Muscle of arm (tissue), 12 donors: ENCODE data around the gene WDR49. TPM values are rescaled to one million over a fixed set of nuclear protein-coding genes. Genes with fewer than 3 reads are reported as not detected.
"Not testable (repeated sequence)": the region's sequence is repeated elsewhere in the genome, so short reads cannot be mapped to it uniquely, and the experiment has no call there.

Source experiments
- DNase-seq: peaks from one replicate; pipeline ENCODE4 v3.0.0-alpha.2; 2013
- polyA plus RNA-seq, 12 donors: library from polyadenylated mRNA; unstranded; fragments of 120-200 nt; gene quantifications; one replicate each; pipeline ENCODE4 v1.2.1, GENCODE V29; 2013; ENCODE audit not compliant: insufficient read length in 12 of 12

The WDR49 gene
- polyA plus RNA-seq, 12 donors, result 0.08 to 0.32 (median 0.16) TPM; not detected in 7

DNA sequence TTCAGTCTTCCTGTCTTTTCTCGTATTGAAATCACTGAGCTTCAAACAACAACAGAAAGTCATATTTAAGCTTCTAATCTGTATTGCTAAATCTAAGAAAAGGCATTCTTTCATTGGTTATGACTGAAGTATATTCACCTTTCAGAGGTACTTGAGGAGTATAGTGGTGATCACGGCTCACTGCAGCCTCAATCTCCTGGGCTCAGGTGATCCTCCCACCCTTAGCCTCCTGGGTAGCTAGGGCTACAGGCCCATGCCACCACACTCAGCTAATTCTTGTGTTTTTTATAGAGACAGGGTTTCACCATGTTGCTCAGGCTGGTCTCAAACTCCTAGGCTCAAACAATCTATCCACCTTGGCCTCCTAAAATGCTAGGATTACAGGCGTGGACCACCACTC, 38.7 kb downstream of the WDR49 start:
- no peak for DNase-seq

DNA sequence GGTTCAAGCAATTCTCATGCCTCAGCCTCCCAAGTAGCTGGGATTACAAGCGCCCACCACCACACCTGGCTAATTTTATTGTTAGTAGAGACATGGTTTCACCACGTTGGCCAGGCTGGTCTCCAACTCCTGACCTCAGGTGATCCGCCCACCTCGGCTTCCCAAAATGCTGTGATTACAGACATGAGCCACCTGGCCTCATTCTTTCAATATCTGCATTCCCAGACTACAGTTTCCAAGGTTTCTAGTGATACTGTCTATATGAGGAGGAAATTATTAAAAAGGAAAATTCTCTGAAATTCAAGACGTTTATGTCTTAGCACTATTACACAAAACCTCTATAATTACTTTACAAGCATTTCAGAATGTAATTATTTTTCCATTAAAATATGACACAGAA, 39.5 kb downstream of the WDR49 start:
- DNase-seq, result not testable (repeated sequence)

DNA sequence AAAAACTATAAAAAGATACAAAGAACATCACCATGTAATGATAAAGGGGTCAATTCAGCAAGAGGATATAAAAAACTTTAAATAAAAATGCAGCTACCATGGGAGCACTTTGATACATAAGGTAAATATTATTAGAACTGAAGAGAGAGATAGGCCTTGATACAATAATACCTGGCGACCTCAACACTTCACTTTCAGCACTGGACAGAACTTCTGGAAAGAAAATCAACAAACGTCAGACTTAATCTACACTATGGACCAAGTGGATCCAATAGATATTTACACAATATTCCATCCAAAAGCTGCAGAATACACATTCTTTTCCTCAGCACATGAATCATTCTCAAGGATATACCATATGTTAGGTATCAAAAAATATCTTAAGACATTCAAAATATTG, 42.0 kb downstream of the WDR49 start:
- DNase-seq, result no peak

DNA sequence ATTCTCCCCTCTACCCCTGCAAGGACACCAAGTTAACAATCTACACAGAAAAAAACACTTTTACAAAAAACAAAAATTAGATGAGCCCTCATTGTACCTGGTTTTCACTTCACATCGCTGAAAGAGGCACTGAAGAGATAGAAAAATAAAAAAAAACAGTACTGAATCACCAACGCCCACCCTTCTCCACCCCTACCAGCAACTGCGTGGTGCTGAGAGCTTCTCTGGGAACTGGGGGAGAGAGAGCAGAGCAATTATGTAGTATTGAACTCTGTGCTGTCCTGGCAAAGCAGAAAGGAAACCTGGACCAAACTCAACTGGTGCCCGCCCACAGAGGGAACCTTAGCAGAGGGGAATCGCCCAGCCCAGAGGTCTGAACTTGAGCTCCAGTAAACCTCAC, 44.6 kb downstream of the WDR49 start:
- DNase-seq, result no peak

DNA sequence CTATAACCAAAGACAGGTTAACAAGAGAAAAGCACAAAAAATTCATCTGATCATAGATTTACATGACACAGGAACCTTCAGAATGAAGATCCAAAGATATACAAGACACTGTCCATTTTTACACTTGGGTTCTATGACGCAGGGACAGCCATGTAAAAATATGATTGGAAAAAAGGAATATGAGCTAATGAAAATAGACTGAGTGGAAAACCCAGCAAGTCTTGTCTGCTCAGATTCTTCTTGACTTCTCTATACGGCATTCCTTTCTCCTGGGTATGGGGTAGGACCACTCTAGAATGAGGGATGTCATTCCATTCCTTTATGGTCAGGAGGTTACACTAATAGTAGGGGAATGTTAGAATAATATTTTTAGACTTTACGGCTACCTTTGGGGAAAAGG, 46.9 kb downstream of the WDR49 start:
- DNase-seq, result no peak

DNA sequence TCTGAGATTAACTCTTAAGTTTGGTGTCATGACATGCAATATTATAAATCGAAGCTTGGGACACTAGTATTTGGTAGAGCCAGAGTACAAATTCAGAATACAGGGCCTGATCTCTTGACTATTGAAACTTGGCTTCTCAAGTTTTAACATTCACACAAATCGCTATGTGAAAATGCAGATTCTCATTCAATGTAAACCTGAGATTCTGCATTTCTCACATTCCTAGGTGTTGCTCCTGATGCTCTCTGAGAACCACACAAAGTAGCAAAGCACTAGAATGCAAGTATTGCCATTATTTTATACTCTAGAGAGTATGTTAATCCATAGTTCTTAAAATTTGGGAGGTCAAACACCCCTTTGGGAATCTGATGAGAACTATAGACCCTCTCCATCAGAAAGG, 47.9 kb downstream of the WDR49 start:
- no peak for DNase-seq

DNA sequence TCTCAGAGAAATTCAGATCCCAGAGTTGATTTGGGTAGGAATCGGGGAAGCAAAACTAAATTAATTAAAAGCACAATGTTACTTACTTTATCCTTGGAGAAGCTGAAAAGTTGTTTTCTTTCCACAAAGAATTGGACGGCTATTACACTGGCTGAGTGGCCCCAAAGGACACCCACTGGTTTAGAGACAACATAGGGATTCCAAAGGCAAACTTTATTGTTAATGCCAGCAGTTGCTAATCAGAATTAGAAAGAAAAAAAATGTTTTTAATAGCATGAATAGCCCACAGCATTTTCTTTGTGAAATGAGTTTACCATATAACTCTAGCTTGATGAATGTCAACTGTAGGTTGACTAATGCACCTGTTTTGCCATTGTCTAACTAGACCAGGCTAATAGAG, 51.7 kb downstream of the WDR49 start:
- DNase-seq, result no peak

DNA sequence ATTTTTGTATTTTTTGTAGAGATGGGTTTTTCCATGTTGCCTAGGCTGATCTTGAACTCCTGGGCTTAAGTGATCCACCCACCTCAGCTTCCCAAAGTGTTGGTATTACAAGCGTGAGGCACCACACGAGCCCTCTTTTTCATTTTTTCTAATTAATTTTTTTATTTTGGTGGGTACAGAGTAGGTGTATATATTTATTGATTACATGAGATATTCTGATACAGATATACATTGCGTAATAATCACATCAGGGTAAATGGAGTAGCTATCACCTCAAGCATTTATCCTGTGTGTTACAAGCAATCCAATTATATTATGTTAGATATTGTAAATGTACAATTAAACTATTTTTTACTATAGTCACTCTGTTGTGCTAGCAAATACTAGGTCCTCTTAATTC, 66.1 kb downstream of the WDR49 start:
- DNase-seq, result no peak

DNA sequence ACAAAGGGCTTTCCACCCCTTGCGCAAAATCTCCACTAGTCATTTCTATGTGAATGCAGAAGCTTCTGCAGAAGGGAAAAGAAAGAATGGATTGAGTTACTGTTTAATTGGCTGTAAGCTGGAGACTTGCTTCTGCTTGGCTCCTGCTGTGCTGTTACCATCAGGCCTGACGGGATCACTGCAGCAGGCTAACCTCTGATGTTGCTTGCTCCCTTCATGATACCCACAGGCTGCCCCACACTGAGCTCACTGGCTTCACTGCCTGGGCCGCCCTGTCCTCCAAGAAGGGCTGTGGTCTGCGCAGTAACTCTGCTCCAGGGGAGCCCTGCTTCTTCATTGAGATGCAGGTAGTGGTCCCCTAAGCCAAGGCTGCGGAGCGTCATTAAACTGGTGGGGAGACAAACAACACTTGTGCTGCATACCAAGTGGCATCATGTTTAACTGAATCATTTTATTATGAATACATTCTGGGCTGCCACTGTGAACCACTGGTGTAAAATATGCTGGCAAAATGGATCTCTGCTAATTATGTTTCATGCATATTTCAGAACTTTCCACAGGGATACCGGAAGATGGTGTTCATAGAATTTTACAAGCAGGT, 78.6 kb downstream of the WDR49 start:
- DNase-seq, result no peak

DNA sequence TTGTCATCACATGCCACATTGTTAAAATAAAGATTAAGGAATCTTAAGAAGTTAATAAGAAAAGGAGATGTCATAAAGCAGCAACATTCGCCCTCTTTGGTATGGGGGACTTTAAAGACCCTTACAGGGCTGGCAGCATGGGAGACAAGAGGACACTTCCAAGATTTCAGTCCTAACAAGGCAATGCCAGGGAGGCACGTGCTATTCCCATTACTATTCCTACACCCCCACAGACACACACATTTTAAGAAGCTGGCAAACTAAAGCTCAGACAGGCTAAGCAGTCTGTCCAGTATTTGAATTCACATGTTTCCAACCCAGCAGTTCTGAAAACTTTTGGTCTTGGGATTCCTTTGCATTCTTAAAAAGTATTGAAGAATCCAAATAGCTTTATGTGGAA, 80.8 kb downstream of the WDR49 start:
- DNase-seq, result no peak

DNA sequence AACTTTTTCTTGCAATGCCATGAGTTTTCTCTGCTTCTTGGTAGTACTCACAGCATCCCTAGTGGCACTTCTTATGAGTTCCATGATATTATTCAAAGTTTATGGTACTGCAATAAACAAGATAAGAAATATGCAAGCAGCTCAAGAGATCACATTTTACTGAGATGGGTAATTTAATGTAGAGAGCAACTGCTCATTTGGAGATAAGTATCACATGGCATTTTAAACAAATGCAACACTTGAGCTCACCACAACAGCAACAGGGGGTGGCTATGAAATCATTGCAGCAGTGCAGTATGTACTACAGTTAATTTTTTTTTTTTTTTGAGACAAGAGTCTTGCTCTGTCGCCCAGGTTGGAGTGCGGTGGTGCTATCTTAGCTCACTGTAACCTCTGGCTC, 85.1 kb downstream of the WDR49 start:
- no peak for DNase-seq

DNA sequence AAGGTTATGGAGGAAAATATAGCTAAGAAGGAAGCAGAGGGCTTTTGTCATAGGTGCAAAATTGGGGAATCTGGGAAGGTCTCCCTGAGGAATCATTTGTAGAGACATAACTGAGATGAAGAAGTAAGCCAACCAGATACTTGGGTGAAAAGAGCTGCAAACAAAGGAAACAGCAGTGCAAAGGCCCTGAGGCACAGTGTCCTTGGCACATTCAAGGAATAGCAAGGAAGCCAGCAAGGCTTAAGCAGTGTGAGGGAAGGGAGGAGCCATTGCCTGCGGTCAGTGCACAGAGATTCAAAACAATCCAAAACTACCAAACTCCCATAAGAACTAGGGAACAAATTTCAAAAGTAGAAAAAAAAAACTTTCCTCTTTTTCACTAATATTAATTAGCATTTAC, 88.3 kb downstream of the WDR49 start:
- DNase-seq, result no peak

DNA sequence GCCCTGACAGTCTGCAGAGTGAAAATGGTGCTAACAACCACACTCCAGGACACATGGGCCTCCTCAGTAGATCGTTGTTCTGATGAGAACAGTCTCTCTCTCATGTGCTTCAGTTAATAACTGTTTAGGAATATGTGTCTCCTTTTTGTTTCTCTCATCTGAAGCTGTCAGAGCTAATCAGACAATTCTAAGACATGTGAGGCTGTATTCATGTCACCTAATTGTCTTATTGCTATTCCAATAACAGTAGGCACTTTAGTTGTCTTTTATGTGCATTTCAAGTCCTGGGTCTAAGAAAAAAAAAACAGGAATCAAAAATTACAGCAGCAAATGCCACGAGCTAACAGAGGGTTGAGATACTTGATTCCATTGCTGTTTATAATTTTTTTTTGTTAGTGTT, 89.1 kb downstream of the WDR49 start:
- DNase-seq, result no peak

DNA sequence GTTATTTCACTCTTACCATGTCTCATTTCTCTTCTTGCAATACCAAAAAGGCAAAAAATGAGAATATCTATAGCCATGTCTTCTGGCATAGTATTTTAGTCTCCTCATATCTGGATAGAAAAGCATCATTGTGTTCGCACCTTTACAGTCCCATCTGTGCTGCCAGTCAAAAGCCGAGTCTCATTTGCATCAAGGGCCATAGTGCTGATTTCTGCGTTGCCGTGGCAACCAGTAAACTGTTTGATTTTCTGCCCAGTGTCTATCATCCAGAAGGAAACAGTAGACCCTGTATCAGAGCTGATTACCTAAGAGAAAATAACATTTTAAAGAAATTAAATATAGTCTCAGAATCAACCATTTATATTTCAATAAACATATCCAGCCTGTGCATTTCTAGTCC, 93.8 kb downstream of the WDR49 start:
- no peak for DNase-seq

DNA sequence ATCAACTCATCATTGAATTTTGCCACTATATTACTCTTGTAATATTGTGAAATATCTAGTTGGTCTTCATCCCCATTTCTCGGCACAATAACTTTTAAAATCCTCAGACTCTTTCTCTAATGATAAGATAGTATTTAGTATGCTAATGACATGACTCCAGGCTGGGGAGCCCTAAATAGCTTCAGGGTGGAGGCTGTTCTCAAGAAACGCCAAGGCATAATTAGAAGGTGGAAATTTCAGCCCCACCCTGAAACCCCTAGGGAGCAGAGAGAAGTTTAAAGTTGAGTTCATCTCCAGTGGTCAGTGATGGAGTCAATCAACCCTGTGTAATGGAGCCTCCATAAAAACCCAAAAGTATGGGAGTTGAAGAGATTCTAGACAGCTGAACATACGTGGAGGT, 98.8 kb downstream of the WDR49 start:
- DNase-seq, result no peak

DNA sequence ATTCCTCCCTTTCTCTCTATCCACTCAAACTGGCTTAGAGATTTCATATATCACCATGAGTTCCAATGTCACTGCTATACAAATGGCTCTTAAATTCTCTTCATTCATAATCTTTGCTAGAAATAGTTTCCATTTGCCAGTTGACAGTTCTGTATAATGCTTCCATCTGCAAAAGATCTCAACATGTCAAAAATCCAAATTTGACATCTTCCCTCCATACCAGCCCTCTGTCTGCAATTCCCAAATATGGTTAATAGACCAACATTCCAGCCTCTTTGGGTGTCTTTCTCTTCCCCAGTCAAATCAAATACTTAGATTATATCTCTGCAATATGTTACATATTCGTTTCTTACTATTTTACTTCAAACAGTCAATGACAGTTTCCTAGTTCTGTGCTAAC, 115.7 kb downstream of the WDR49 start:
- DNase-seq, result no peak

DNA sequence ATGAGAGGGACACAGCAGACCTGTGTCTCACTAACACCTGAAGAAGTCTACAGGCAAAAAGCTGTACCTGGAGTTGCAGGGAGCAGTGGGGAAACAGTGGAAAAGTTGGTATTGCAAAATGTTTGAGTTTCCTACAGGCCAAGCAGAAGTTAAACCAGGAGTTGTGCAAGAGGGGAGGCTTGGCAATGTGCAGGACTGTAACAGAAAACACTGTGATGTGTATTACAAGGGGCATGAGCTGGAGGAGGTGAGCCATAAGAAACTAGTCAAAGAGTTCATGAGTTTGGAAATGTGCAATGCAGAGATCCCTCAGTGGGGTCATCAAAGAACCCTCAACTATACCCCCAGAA, 132.8 kb downstream of the WDR49 start:
- DNase-seq, result no peak

DNA sequence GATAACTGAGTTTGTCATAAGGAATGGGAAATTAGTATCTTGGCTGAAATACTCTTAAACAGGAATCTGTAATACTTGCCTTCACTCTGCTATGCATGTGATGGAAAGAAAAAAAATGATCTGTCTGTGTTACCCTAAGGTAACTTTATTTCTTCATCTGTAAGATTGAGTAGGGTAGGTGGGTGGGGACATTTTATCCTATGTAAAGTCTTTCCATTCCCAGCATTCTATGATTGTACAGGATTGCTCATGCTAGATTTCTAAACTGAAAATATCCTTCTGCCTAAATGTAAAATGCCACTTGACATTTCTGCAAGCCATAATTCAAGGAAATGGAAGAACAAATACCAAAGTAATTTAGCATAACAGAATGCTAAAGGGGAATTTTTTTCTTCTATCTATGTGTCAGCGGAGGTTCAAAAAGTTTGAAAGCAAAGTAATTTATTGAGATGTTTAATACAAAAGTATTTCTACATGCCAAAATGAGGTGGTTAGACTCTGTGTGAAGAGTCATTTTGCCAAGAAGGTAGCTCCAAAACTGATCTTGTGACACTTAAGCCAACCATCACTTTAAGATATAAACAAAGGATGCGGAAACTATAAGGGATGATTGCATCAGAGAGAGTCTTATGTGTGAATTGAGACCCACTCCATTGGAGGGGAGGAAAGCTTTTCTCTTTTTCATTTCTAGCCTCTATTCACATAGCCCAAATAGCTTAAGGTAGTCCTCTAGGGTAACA, 133.3 kb downstream of the WDR49 start:
- DNase-seq, result no peak

DNA sequence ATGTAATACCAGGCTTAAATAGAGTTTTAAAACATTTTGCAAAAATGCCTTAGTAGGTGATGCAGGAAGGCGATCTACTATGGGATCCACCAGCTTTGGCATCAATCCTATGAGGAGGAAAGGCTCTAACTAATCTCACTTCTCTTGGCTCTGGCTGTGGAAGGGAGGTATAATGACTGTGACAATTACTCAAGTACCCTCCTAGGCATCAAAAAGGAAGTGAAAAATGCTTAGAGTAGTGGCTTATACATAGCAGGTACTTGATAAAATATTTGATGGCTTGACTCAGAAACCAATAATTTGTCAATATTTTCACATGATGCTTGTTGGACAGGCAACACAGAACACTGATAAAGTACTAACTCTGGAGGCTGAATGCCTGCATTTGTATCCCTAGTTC, 145.8 kb downstream of the WDR49 start:
- DNase-seq, result no peak

DNA sequence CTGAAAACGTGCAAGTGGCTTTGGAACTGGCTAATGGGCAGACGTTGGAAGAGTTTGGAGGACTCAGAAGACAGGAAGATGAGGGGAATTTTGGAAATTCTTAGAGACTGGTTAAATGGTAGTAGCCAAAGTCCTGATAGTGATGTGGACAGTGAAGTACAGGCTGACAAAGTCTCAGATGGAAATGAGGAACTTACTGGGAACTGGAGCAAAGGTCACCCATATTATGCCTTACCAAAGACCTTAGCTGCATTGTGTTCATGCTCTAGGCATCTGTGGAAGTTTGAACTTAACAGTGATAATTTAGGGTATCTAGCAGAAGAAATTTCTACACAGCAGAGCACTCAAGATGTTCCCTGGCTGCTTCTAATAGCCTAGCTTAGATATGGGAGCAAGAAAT, 151.3 kb downstream of the WDR49 start:
- DNase-seq, result no peak

DNA sequence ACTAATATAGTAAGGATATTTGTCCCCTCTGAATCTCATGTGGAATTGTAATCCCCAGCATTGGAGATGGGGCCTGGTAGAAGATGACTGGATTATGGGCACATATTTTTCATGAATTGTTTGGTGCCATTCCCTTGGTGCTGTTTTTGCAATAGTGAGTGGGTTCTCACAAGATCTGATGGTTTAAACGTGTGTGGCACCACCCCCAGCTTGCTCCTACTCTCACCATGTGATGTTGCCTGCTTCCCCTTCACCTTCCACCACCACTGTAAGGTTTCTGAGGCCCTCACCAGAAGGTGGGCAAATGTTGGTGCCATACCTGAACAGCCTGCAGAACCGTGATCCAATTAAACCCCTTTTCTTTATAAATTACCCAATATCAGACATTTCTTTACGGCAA, 151.8 kb downstream of the WDR49 start:
- no peak for DNase-seq

DNA sequence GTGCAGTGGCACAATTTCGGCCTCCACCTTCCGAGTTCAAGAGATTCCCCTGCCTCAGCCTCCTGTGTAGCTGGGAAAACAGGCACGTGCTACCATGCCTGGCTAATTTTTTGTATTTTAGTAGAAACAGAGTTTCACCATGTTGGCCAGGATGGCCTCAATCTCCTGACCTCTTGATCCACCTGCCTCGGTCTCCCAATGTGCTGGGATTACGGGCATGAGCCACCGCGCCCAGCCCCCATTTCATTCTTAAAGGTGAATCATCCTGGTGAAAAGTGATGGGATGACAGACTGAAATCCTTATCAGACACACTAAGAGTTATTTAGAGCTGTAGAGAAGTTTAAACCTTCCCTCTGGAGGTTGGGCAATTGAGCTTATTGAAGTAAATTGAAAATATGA, 155.8 kb downstream of the WDR49 start:
- no peak for DNase-seq

DNA sequence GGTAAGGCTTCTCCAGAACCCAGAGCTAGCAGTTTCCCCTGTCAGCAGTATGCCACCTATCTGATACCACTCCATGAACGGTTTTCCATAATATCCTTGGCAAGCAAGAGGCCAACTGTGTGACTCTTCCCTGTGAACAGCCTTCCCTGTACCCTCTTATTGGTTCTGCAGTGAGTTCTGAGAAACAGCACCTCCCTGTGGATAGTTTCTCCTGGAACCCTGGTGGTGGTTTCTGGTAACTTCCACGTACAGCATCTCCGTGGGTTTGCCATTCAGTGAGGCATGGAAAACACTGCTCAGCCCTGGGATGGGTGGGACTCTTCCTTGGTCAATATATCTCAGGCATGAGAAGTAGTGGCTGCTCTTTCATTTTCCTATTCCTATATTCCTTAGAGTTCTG, 160.5 kb downstream of the WDR49 start:
- no peak for DNase-seq

DNA sequence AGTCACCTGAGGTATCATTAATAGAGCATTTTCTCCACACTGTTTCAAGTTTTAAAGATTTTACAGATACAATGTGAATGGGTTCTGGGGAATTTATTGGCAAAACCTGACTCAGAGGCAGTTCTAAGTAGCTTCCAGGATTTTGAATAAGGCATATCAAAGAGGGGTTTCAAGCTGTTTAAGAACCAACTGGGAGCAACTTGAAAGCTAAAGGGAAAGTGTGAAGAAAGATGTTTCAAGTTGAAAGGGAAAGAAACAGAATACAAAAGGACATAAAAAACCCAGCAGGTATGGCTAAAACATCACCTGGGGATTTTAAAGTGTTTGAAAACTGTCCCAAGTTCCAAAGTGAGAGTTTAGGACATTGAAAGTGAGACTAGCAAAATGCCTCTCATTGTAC, 162.1 kb downstream of the WDR49 start:
- DNase-seq, result no peak
